CD4-positive, alpha-beta memory T cell (primary cell): ENCODE measurements around the gene PHF10. TPM values are rescaled to one million over a fixed set of nuclear protein-coding genes. Genes with fewer than 3 reads are reported as not detected.

ENCODE experiments used
- CTCF ChIA-PET: fragments of 350-600 bp; sonication (Branson Sonifier 250); formaldehyde crosslinking; loops from one replicate; lab custom pipeline; 2021; ENCODE audit warnings: inconsistent platforms; ENCODE audit not compliant: partially characterized antibody; lab: Charles Lee
- POLR2A ChIA-PET: fragments of 350-600 bp; sonication (Branson Sonifier 250); formaldehyde crosslinking; loops from one replicate; lab custom pipeline; 2021; ENCODE audit not compliant: partially characterized antibody; lab: Charles Lee
- DNase-seq, 5 donors: peaks; one replicate each; pipeline versions ENCODE4 v3.0.0 to v3.0.0-alpha.2; 2020 to 2022; ENCODE audit warnings: mixed read lengths in 1 of 5
- H3K27ac ChIP-seq: one replicate; pipeline ENCODE4 v1.7.0; 2013; ENCODE audit warnings: low read depth, low read length
- H3K27me3 ChIP-seq: 2 replicates; pipeline ENCODE4 v1.7.0; 2013; ENCODE audit warnings: mild to moderate bottlenecking, low read length, moderate library complexity; ENCODE audit not compliant: insufficient read depth
- H3K36me3 ChIP-seq: 2 replicates; pipeline ENCODE4 v1.7.0; 2013; ENCODE audit warnings: mild to moderate bottlenecking, low read length, moderate library complexity; ENCODE audit not compliant: insufficient read depth
- H3K4me1 ChIP-seq: 2 replicates; pipeline ENCODE4 v1.7.0; 2013; ENCODE audit warnings: mild to moderate bottlenecking, low read length, moderate library complexity; ENCODE audit not compliant: insufficient read depth
- H3K4me3 ChIP-seq, 2 donors: one replicate each; pipeline ENCODE4 v1.7.0; 2013; ENCODE audit warnings: low read length in 2 of 2, mild to moderate bottlenecking in 1 of 2
- H3K9me3 ChIP-seq, 2 donors: one replicate each; pipeline ENCODE4 v1.7.0; 2013; ENCODE audit warnings: low read length in 2 of 2, control low read depth in 1 of 2; ENCODE audit not compliant: control insufficient read depth in 1 of 2
- H3K27ac Mint-ChIP-seq, 7 donors: one replicate each; pipeline ENCODE4 v1.8.0; 2020 to 2021; ENCODE audit warnings: mixed read lengths in 7 of 7, mild to moderate bottlenecking in 6 of 7, inconsistent platforms in 3 of 7, moderate library complexity in 3 of 7
- H3K27me3 Mint-ChIP-seq, 2 donors: one replicate each; pipeline ENCODE4 v1.8.0; 2020 to 2021; ENCODE audit warnings: mixed read lengths in 2 of 2
- H3K36me3 Mint-ChIP-seq, 2 donors: one replicate each; pipeline ENCODE4 v1.8.0; 2020 to 2021; ENCODE audit warnings: mixed read lengths in 2 of 2, inconsistent platforms in 1 of 2, mild to moderate bottlenecking in 1 of 2
- H3K4me1 Mint-ChIP-seq, 4 donors: one replicate each; pipeline ENCODE4 v1.8.0; 2020 to 2021; ENCODE audit warnings: mixed read lengths in 4 of 4, mild to moderate bottlenecking in 1 of 4
- H3K4me3 Mint-ChIP-seq, 8 donors: one replicate each; pipeline ENCODE4 v1.8.0; 2020 to 2021; ENCODE audit warnings: mixed read lengths in 8 of 8, mild to moderate bottlenecking in 7 of 8, moderate library complexity in 6 of 8, inconsistent platforms in 3 of 8
- H3K9me3 Mint-ChIP-seq, 8 donors: one replicate each; pipeline ENCODE4 v1.8.0; 2020 to 2021; ENCODE audit warnings: mixed read lengths in 8 of 8, mild to moderate bottlenecking in 5 of 8, inconsistent platforms in 3 of 8, moderate library complexity in 1 of 8
- intact Hi-C: fragments of 100-400 bp; cut with micrococcal nuclease; formaldehyde crosslinking; loops from one replicate; pipeline ENCODE4 v1.15.1; 2023
- polyA plus RNA-seq, 2 donors: library from polyadenylated mRNA; unstranded; fragments of 300-500 nt; fragmentation: Illumina TruSeq; gene quantifications; one replicate each; pipeline ENCODE4 v1.2.3, GENCODE V29; 2021
- total RNA-seq, 2 experiments: library from RNA; stranded (reverse); gene quantifications; one replicate each; pipeline ENCODE4 v1.2.3, GENCODE V29; 2021

Gene PHF10
- total and polyA plus RNA-seq, 4 experiments from 2014 or later, result 17.5 to 108 (median 64.8) TPM

DNA sequence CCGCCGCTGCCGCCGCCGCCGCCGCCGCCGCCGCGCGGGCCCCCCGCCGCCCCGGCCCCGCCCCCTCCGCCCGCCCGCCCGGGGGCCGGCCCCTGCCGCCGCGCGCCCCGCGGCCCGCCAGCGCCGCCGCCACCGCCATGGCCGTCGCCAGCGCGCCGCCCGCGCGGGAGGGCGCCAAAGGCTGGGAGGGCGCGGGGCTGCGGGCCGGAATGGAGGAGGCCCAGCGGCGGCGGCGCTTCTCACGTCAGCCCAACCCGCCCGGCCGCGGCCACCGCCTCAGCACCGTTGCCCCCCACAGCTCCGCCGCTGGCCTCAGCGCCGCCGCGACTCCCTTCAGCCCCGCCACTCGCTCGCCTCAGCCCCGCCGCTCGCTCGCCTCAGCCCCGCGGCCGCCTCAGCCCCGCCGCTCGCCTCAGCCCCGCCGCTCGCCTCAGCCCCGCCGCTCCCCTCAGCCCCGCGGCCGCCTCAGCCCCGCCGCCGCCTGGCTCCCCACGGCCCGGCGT, 258 bp downstream of the PHF10 start:
- Mint-ChIP-seq H3K27ac (peak overlapping the region in 1 of 7 donors; percentile 78), H3K4me1 (peaks cover 26 to 52% (median 40%) of the 10 kb centered on the region in 4 donors), H3K9me3 (no peaks in the 10 kb centered on the region), H3K4me3 (peak overlapping the region in 6 of 8 donors; percentile 25 to 87 (median 59)), H3K27me3 (no peaks in the 10 kb centered on the region), H3K36me3 (peaks cover 0 to 13% of the 10 kb centered on the region in 2 donors)
- intact Hi-C loops, result loop anchor here (1.0 to 2.0 kb wide), 4 partner anchors 22 to 830 kb away; partner anchors contain the start of genes C6orf120, DYNLT2, ERMARD and TBP
- CTCF ChIA-PET, result interaction anchor here (1.2 to 2.7 kb wide), 2 partner anchors 13 to 22 kb away, joined by 4 to 15 read pairs; partner anchors contain the start of genes C6orf120 and WDR27
- H3K27ac ChIP-seq, result no peak overlapping the region
- peaks cover 44% of the 10 kb centered on the region for H3K4me1 ChIP-seq
- H3K9me3 ChIP-seq, result no peaks in the 10 kb centered on the region
- H3K36me3 ChIP-seq, result no peaks in the 10 kb centered on the region
- no peak overlapping the region for H3K4me3 ChIP-seq
- peak; percentile 40 to 52 (median 43) for DNase-seq
- no peaks in the 10 kb centered on the region for H3K27me3 ChIP-seq
- POLR2A ChIA-PET, result interaction anchor here (0.9 to 18.2 kb wide), 8 partner anchors 9 to 829 kb away, joined by 3 to 279 read pairs (median 14); partner anchors contain the start of genes C6orf120, DYNLT2, ERMARD and PSMB1

DNA sequence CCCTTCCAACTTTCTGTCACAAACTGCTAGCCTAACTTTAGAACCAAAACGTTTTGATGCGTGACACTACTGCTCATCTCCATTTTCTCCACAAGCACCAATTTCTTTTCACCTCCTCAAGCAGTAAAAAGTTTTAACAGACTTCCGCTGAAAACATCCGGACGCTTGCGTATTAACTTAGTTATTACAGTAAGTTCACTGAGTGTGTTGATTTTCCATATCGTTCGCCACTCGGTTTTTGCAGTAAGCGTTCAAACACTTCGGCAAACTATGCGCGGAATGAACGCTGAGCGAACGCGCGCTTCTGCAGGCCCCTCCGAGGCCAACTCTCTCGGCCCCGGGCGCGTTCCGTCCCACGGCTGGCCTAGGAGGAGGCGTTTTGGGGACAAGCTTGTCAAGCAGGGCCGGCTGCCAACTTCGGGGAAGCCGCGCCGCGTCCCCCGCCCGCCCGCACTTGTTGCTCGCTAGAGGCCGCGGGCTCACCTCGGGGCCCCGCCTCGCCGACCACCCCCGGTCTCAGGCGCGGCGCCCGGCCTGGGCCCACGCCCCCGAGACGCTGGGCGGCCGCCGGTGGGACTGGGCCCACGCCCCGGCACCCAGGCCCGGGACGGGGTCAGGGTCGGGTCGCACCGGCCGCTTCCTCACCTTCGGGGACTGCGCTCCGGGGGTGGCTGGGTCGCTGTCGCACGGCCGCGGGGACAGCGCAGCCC, 945 bp downstream of the PHF10 start:
- peaks cover 28 to 55% (median 42%) of the 10 kb centered on the region in 4 donors for H3K4me1 Mint-ChIP-seq
- Histone ChIP-seq H3K4me1 (peaks cover 49% of the 10 kb centered on the region), H3K36me3 (no peaks in the 10 kb centered on the region), H3K27ac (peak overlapping the region; percentile 85), H3K4me3 (peak overlapping the region; percentile 76 to 90), H3K9me3 (no peaks in the 10 kb centered on the region), H3K27me3 (no peaks in the 10 kb centered on the region)
- intact Hi-C loops, result loop anchor here (1.0 kb wide), 3 partner anchors 21 to 831 kb away; partner anchors contain the start of genes C6orf120, DYNLT2, ERMARD and TBP
- H3K4me3 Mint-ChIP-seq, result peak overlapping the region; percentile 89 to 100 (median 96)
- CTCF ChIA-PET, result interaction anchor here (0.8 to 2.7 kb wide), 4 partner anchors 13 to 820 kb away, joined by 3 to 15 read pairs (median 4); partner anchors contain the start of genes C6orf120 and WDR27
- peak overlapping the region; percentile 93 to 99 (median 96) for H3K27ac Mint-ChIP-seq
- POLR2A ChIA-PET, result interaction anchor here (0.9 to 18.2 kb wide), 8 partner anchors 8 to 830 kb away, joined by 3 to 279 read pairs (median 17); partner anchors contain the start of genes C6orf120, DYNLT2, ERMARD and PSMB1
- H3K9me3 Mint-ChIP-seq, result no peaks in the 10 kb centered on the region
- H3K36me3 Mint-ChIP-seq, result peaks cover 0 to 13% of the 10 kb centered on the region in 2 donors
- H3K27me3 Mint-ChIP-seq, result no peaks in the 10 kb centered on the region
- peak; percentile 74 to 79 (median 76) for DNase-seq

DNA sequence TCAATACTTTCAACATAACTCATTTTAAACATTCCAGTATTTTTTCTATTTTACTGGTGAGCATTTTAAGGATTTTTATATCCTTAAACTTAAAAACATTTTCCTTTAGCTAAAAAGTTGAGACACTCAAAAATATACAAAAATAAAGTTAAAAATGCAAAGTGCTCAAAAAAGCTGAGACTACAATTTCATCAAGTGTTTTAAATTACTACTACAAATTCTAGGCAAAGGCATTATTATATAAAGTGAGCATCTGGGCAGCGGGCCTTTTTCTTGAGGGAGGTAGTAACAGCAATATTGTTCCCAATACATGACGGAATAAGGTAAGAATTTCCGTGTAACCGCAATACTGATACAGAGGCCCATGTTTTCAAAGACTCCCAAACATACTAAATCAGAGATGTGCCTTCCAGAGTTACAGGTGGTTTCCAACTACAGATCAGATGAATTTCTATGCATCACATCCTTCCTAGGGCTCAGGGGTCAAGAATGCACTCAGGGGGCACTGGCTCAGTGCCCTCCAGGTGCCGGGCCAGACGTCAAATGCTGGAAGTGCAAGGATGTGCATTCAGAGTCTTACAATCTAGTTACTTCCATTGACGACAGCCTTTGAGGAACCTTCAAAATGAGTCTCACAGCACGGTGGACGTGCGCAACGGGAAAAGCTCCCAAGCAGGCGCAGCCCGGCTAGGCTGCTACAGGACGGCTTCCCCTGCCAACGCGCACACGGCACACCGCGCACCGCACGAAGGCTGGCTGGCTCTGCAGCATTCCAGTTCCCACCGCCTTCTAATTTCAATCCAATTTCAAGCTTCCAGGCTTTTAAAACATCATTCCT, 1.7 kb downstream of the PHF10 start:
- H3K4me3 ChIP-seq, result peak overlapping the region; percentile 76 to 90
- peak overlapping the region; percentile 85 for H3K27ac ChIP-seq
- peaks cover 52% of the 10 kb centered on the region for H3K4me1 ChIP-seq
- no peaks in the 10 kb centered on the region for H3K27me3 ChIP-seq
- H3K27me3 Mint-ChIP-seq, result no peaks in the 10 kb centered on the region
- ChIA-PET CTCF (interaction anchor here (0.8 to 2.7 kb wide), 7 partner anchors 12 to 819 kb away, joined by 3 to 15 read pairs (median 3); partner anchors contain the start of genes C6orf120, DYNLT2, ERMARD and WDR27), POLR2A (interaction anchor here (0.9 to 18.2 kb wide), 8 partner anchors 8 to 831 kb away, joined by 3 to 279 read pairs (median 17); partner anchors contain the start of genes C6orf120, DYNLT2, ERMARD and PSMB1)
- H3K36me3 Mint-ChIP-seq, result peaks cover 0 to 15% of the 10 kb centered on the region in 2 donors
- peak overlapping the region; percentile 93 to 99 (median 96) for H3K27ac Mint-ChIP-seq
- DNase-seq, result peak in 2 of 5 donors; percentile 54 to 67
- H3K9me3 Mint-ChIP-seq, result no peaks in the 10 kb centered on the region
- H3K4me3 Mint-ChIP-seq, result peak overlapping the region; percentile 89 to 100 (median 96)
- H3K36me3 ChIP-seq, result no peaks in the 10 kb centered on the region
- intact Hi-C loops, result loop anchor here (1.0 kb wide), 3 partner anchors 20 to 832 kb away; partner anchors contain the start of genes C6orf120, DYNLT2, ERMARD and TBP
- H3K4me1 Mint-ChIP-seq, result peaks cover 28 to 55% (median 41%) of the 10 kb centered on the region in 4 donors
- no peaks in the 10 kb centered on the region for H3K9me3 ChIP-seq

DNA sequence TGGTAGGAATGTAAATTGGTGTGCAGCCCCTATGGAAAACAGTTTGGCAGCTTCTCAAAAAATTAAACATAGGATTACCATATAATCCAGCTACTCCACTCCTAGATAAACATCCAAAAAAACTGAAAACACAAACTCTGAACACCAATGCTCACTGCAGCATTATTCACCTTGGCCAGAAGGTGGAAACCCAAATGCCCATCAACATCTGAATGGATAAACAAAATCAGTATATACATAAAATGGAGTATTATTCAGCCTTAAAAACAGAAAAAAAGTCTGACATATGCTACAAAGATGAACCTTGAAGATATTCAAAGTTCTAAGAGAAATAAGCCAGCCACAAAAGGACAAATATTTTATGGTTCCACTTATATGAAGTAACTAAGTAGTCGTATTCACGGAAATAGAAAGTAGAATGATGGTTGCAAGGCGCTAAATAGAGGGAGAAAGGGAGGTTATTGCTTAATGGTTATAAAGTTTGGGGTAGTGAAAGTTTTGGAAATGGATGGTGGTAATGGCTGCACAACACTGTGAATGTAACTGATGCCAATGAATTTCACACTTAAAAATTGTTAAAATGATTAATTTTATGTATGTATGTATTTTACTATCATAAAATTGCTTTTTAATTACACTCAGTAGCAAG, 4.0 kb downstream of the PHF10 start:
- Mint-ChIP-seq H3K4me1 (peaks cover 23 to 47% (median 37%) of the 10 kb centered on the region in 4 donors), H3K27ac (peak overlapping the region; percentile 18 to 97 (median 52)), H3K9me3 (no peaks in the 10 kb centered on the region), H3K4me3 (peak overlapping the region in 5 of 8 donors; percentile 10 to 46 (median 29)), H3K27me3 (no peaks in the 10 kb centered on the region), H3K36me3 (peaks cover 5 to 34% of the 10 kb centered on the region in 2 donors)
- Histone ChIP-seq H3K27me3 (no peaks in the 10 kb centered on the region), H3K36me3 (peaks cover 12% of the 10 kb centered on the region), H3K27ac (no peak overlapping the region), H3K4me3 (no peak overlapping the region), H3K4me1 (peaks cover 47% of the 10 kb centered on the region), H3K9me3 (no peaks in the 10 kb centered on the region)
- POLR2A ChIA-PET, result interaction anchor here (6.4 to 18.2 kb wide), 3 partner anchors 12 to 31 kb away, joined by 55 to 279 read pairs (median 100); partner anchors contain the start of genes C6orf120, DYNLT2, ERMARD and WDR27
- CTCF ChIA-PET, result interaction anchor here (1.3 kb wide), 1 partner anchor 11 kb away, joined by 3 read pairs; no protein-coding TSS in a partner anchor
- no peak for DNase-seq
- intact Hi-C loops, result no loop called here

DNA sequence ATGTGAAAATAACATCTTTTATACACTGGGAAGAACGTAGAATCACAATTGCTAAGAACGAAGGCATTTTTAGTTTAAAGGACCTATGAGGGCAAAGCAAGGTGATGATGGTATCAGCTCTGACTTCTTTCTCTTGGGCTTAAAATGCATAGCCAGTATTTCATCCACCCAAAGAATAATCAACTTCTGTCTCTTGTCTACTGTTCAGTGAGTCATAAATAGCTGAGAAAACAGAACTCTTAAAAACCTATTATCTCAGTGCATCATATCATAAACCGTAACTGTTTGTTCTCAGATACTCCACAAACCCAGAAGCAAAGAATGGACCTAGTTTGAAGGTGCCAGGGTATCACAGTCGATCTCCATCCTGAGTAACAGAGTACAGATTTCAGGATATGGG, 5.2 kb downstream of the PHF10 start:
- DNase-seq, result no peak
- no peaks in the 10 kb centered on the region for H3K9me3 Mint-ChIP-seq
- H3K27me3 Mint-ChIP-seq, result no peaks in the 10 kb centered on the region
- Histone ChIP-seq H3K4me3 (no peak overlapping the region), H3K36me3 (peaks cover 12% of the 10 kb centered on the region), H3K27ac (no peak overlapping the region), H3K4me1 (peaks cover 43% of the 10 kb centered on the region), H3K27me3 (no peaks in the 10 kb centered on the region), H3K9me3 (no peaks in the 10 kb centered on the region)
- intact Hi-C loops, result no loop called here
- H3K36me3 Mint-ChIP-seq, result peaks cover 15 to 44% of the 10 kb centered on the region in 2 donors
- CTCF ChIA-PET, result interaction anchor here (1.3 to 1.9 kb wide), 2 partner anchors 10 to 33 kb away, joined by 3 to 5 read pairs; partner anchors contain the start of genes DYNLT2 and ERMARD
- peak overlapping the region in 1 of 8 donors; percentile 44 for H3K4me3 Mint-ChIP-seq
- peak overlapping the region in 6 of 7 donors; percentile 14 to 97 (median 57) for H3K27ac Mint-ChIP-seq
- POLR2A ChIA-PET, result interaction anchor here (0.7 to 18.2 kb wide), 3 partner anchors 16 to 506 kb away, joined by 5 to 279 read pairs (median 100); partner anchors contain the start of genes C6orf120, DYNLT2, ERMARD and WDR27
- peaks cover 20 to 46% (median 33%) of the 10 kb centered on the region in 4 donors for H3K4me1 Mint-ChIP-seq
